ENCODE results near the gene MED20. TPM values are rescaled to one million over a fixed set of nuclear protein-coding genes. Genes with fewer than 3 reads are reported as not detected.

Gene MED20, protein sequence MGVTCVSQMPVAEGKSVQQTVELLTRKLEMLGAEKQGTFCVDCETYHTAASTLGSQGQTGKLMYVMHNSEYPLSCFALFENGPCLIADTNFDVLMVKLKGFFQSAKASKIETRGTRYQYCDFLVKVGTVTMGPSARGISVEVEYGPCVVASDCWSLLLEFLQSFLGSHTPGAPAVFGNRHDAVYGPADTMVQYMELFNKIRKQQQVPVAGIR
- total RNA-seq (2021; ENCODE audit: unreplicated experiment) (26.4 TPM), Bru-seq, nascent RNA (percentile 79 among the genes with signal in this experiment), BruChase-seq, experiment 1, labeled RNA remaining after a 6-hour chase (percentile 70 among the genes with signal in this experiment), BruChase-seq, experiment 2, labeled RNA remaining after a 2-hour chase (percentile 75 among the genes with signal in this experiment)
- polyA plus RNA-seq (2012) = 13.5 and 14.8 TPM in 2 replicates
- long read RNA-seq, transcript MED20-201 (4 exons, 2,438 nt) = major isoform, 15 of 22 reads
- long read RNA-seq, partial matches to known transcripts = 0 of 22 reads
- long read RNA-seq, other reads (novel, unspliced or antisense) = 7 of 22 reads

DNA sequence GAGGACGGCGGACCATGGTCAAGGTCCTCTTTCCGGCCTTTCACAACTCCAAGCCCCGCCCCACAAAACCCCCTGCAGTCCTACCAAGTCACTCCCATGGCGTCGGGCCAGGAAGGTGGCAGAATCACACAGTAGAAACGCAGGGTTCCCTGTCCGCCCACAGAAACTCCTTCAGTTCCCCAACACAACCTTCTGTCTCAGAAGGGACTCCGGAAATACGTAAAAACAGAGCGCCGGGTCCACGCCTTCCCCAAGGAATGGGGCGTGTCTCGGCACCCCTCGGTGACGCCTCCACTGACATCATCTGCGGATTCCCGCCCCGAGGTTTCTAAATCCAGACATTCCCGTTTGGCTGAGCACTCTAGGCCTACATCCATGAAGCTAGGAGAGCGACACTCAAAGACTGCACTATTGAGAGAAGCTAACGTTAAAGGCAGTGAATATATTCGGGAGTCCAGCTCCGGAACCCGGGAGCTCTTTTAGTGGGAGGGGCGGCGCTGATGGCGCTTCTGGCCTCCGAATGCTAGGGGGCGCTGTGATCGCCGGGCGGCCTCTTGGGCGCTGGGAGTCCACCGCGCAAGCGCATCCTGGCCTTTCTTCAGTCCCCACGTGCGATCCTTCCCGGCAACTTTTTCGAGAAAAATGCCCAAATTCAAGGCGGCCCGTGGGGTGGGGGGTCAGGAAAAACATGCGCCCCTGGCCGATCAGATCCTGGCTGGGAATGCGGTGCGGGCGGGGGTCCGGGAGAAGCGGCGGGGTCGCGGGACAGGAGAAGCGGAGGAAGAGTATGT, at the start of gene MED20, which contains the start of gene BYSL:
Gene MED20, minus strand, starts transcription at position 219 of the 791 bp plus-strand sequence. Its CDS starts 121 bp downstream, at position 98.
Gene BYSL, plus strand, starts transcription at position 579 of the 791 bp plus-strand sequence. Its CDS starts 64 bp downstream, at position 643.
- Histone ChIP-seq H2AFZ (ENCODE audit: low read depth, low read length, poor library complexity, severe bottlenecking) (peak within 1 kb of the TSS; percentile 72), H3K4me1 (ENCODE audit: control insufficient read depth in 1 of 2, insufficient read depth in 2 of 2, low read length in 2 of 2) (peaks cover 22 to 42% of the 10 kb centered on the region in 2 experiments), H4K20me1 (ENCODE audit: insufficient read depth) (no peaks in the 10 kb centered on the region), H3K9ac (ENCODE audit: low read length) (peak within 1 kb of the TSS; percentile 99), H3K9me3 (ENCODE audit: control insufficient read depth in 1 of 2, insufficient read depth in 1 of 2, low read depth in 1 of 2, low read length in 2 of 2) (no peaks in the 10 kb centered on the region), H3K4me2 (ENCODE audit: low read length) (peak within 1 kb of the TSS; percentile 85), H3K36me3 (ENCODE audit: control insufficient read depth in 1 of 2, insufficient read depth in 2 of 2, low read length in 2 of 2) (peaks cover 13 to 20% of the 10 kb centered on the region in 2 experiments; a peak in 2 of 4 replicates), H3K27me3 (ENCODE audit: insufficient read depth, low read length) (no peaks in the 10 kb centered on the region), H3K79me2 (ENCODE audit: insufficient read depth, low read length) (peaks cover 72% of the 10 kb centered on the region), H3K4me3 (replicated peaks in 1 of 2; ENCODE audit: low read depth in 1 of 2, low read length in 2 of 2) (peak within 1 kb of the TSS; percentile 73 to 82), H3K9me2 (ENCODE audit: insufficient read depth) (no peaks in the 10 kb centered on the region), H3K27ac (ENCODE audit: low read depth, low read length) (peak within 1 kb of the TSS; percentile 80)
- ChIA-PET RAD21 (ENCODE audit: low non-redundant PET in 1 of 2, low total read pairs in 2 of 2, uncharacterized antibody in 2 of 2, unreplicated experiment in 2 of 2) (interaction anchor here in 1 of 2 experiments (1.0 kb wide), 1 partner anchor 133 kb away, joined by 3 read pairs; the partner anchor contains the start of gene TOMM6), CTCF (interaction anchor here (0.6 to 2.2 kb wide), 29 partner anchors 8 to 201 kb away, joined by 3 to 25 read pairs (median 4); partner anchors contain the start of genes CCND3, TAF8, TOMM6 and USP49), POLR2A (interaction anchor here (0.6 to 1.8 kb wide), 9 partner anchors 10 to 134 kb away, joined by 3 to 6 read pairs (median 4); partner anchors contain the start of genes TOMM6 and USP49)
- peak; percentile 84 for ATAC-seq
- BruUV-seq (replicated peaks) = no TSS peak
- intact Hi-C loops (cut with micrococcal nuclease) = loop anchor here (1.0 to 5.0 kb wide), 4 partner anchors 26 to 301 kb away; partner anchors contain the start of genes TOMM6 and USP49
- peak; percentile 95 for DNase-seq (ENCODE audit: low read depth, low spot score)
- peak; percentile 90 for TF ChIP-seq EGR1 (IDR thresholded peaks at IDR 0.05; ENCODE audit: low read depth)
- TF ChIP-seq SIN3A (IDR thresholded peaks at IDR 0.05; ENCODE audit: low read depth) = peak; percentile 93
- TF ChIP-seq CEBPB (IDR thresholded peaks at IDR 0.05; ENCODE audit: low read depth) = peak; percentile 68
- TF ChIP-seq, protein P1, sequence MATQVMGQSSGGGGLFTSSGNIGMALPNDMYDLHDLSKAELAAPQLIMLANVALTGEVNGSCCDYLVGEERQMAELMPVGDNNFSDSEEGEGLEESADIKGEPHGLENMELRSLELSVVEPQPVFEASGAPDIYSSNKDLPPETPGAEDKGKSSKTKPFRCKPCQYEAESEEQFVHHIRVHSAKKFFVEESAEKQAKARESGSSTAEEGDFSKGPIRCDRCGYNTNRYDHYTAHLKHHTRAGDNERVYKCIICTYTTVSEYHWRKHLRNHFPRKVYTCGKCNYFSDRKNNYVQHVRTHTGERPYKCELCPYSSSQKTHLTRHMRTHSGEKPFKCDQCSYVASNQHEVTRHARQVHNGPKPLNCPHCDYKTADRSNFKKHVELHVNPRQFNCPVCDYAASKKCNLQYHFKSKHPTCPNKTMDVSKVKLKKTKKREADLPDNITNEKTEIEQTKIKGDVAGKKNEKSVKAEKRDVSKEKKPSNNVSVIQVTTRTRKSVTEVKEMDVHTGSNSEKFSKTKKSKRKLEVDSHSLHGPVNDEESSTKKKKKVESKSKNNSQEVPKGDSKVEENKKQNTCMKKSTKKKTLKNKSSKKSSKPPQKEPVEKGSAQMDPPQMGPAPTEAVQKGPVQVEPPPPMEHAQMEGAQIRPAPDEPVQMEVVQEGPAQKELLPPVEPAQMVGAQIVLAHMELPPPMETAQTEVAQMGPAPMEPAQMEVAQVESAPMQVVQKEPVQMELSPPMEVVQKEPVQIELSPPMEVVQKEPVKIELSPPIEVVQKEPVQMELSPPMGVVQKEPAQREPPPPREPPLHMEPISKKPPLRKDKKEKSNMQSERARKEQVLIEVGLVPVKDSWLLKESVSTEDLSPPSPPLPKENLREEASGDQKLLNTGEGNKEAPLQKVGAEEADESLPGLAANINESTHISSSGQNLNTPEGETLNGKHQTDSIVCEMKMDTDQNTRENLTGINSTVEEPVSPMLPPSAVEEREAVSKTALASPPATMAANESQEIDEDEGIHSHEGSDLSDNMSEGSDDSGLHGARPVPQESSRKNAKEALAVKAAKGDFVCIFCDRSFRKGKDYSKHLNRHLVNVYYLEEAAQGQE (IDR thresholded peaks at IDR 0.05; ENCODE audit: low read depth) = no peak
- peak; percentile 45 for TF ChIP-seq YY1 (IDR thresholded peaks at IDR 0.05; ENCODE audit: extremely low read depth, insufficient replicate concordance, low read depth, low read length)
- no peak for TF ChIP-seq EZH2 (IDR thresholded peaks at IDR 0.05)
- TF ChIP-seq TCF7L2 (IDR thresholded peaks at IDR 0.05; ENCODE audit: borderline replicate concordance, extremely low read depth, insufficient read depth, insufficient read length) = no peak
- TF ChIP-seq, protein P2, sequence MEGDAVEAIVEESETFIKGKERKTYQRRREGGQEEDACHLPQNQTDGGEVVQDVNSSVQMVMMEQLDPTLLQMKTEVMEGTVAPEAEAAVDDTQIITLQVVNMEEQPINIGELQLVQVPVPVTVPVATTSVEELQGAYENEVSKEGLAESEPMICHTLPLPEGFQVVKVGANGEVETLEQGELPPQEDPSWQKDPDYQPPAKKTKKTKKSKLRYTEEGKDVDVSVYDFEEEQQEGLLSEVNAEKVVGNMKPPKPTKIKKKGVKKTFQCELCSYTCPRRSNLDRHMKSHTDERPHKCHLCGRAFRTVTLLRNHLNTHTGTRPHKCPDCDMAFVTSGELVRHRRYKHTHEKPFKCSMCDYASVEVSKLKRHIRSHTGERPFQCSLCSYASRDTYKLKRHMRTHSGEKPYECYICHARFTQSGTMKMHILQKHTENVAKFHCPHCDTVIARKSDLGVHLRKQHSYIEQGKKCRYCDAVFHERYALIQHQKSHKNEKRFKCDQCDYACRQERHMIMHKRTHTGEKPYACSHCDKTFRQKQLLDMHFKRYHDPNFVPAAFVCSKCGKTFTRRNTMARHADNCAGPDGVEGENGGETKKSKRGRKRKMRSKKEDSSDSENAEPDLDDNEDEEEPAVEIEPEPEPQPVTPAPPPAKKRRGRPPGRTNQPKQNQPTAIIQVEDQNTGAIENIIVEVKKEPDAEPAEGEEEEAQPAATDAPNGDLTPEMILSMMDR (IDR thresholded peaks at IDR 0.05 in 2 of 3, conservative IDR thresholded peaks at IDR 0.05 in 1 of 3; ENCODE audit: borderline replicate concordance in 1 of 3, insufficient read depth in 1 of 3, low read depth in 2 of 3, low read length in 2 of 3) = peak; percentile 71 to 94 (median 89)
- TF ChIP-seq, protein P3, sequence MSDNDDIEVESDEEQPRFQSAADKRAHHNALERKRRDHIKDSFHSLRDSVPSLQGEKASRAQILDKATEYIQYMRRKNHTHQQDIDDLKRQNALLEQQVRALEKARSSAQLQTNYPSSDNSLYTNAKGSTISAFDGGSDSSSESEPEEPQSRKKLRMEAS (IDR thresholded peaks at IDR 0.05) = peak; percentile 98
- TF ChIP-seq ZNF274 (IDR thresholded peaks at IDR 0.05; ENCODE audit: low read depth, low read length) = no peak
- TF ChIP-seq POLR2A (IDR thresholded peaks at IDR 0.05; ENCODE audit: borderline replicate concordance, extremely low read depth, insufficient read depth, insufficient read length) = peak; percentile 76
- TF ChIP-seq FOSL1 (IDR thresholded peaks at IDR 0.05; ENCODE audit: low read depth) = 0 out of 2 replicates have a peak, but pooled peaks have one; percentile 7
- TF ChIP-seq ELF1 (IDR thresholded peaks at IDR 0.05; ENCODE audit: borderline replicate concordance, low read depth) = no peak; the same call in 1 of the 2 replicates
- peak; percentile 96 for TF ChIP-seq SP1 (IDR thresholded peaks at IDR 0.05; ENCODE audit: low read depth)
- no peak; the same call in 1 of the 2 replicates for TF ChIP-seq RAD21 (IDR thresholded peaks at IDR 0.05; ENCODE audit: low read depth)
- TF ChIP-seq SRF (IDR thresholded peaks at IDR 0.05; ENCODE audit: low read depth) = peak; percentile 95
- peak; percentile 61; the same call in 1 of the 2 replicates for TF ChIP-seq CBX3 (IDR thresholded peaks at IDR 0.05; ENCODE audit: low read depth)
